A673 (cell line): Measurements from ENCODE around the gene GUCY2F.

Experiments
- EZH2 ChIP-seq: fragments of 200-600 bp; sonication (generic); IDR thresholded peaks from 2 replicates; pipeline ENCODE4 v1.6.1; 2017; ENCODE audit warnings: borderline replicate concordance, low read depth, mild to moderate bottlenecking, mixed read lengths, antibody characterized with exemption, low read length; ENCODE audit not compliant: poor library complexity, severe bottlenecking
- TF ChIP-seq, protein P1 (sequence below): fragments of 300-800, 200-600 bp; sonication (generic); conservative IDR thresholded peaks from 2 replicates; pipeline ENCODE4 v1.5.1; 2017; ENCODE audit warnings: low read depth, mild to moderate bottlenecking, antibody characterized with exemption, low read length, moderate library complexity, mixed read lengths

DNA sequence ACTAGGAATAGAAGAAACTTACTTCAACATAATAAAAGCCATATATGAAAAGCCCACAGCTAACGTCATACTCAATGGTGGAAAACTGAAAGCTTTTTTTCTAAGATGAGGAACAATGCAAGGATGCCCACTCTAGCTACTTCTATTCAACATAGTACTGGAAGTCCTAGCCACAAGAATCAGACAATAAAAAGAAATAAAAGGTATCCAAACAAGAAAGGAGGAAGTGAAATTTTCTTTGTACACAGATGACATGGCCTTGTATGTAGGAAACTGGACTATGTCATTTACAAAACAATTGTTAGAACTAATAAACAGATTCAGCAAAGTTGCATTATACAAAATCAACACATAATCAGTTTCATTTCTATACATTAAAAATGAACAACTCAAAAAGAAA, 29.2 kb upstream of the GUCY2F start:
- TF ChIP-seq, protein P1, sequence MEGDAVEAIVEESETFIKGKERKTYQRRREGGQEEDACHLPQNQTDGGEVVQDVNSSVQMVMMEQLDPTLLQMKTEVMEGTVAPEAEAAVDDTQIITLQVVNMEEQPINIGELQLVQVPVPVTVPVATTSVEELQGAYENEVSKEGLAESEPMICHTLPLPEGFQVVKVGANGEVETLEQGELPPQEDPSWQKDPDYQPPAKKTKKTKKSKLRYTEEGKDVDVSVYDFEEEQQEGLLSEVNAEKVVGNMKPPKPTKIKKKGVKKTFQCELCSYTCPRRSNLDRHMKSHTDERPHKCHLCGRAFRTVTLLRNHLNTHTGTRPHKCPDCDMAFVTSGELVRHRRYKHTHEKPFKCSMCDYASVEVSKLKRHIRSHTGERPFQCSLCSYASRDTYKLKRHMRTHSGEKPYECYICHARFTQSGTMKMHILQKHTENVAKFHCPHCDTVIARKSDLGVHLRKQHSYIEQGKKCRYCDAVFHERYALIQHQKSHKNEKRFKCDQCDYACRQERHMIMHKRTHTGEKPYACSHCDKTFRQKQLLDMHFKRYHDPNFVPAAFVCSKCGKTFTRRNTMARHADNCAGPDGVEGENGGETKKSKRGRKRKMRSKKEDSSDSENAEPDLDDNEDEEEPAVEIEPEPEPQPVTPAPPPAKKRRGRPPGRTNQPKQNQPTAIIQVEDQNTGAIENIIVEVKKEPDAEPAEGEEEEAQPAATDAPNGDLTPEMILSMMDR, result no peak
- no peak for TF ChIP-seq EZH2
